Measurements from ENCODE around the gene TRPC3. TPM values are rescaled to one million over a fixed set of nuclear protein-coding genes. Genes with fewer than 3 reads are reported as not detected.
A peak's percentile ranks its signal among the peaks of the same experiment; 100 is the strongest.

Gene TRPC3
- 0.82 TPM in 2 replicates for total RNA-seq
- long read RNA-seq, partial matches to known transcripts: 1 of 2 reads
- long read RNA-seq, other reads (novel, unspliced or antisense): 1 of 2 reads

DNA sequence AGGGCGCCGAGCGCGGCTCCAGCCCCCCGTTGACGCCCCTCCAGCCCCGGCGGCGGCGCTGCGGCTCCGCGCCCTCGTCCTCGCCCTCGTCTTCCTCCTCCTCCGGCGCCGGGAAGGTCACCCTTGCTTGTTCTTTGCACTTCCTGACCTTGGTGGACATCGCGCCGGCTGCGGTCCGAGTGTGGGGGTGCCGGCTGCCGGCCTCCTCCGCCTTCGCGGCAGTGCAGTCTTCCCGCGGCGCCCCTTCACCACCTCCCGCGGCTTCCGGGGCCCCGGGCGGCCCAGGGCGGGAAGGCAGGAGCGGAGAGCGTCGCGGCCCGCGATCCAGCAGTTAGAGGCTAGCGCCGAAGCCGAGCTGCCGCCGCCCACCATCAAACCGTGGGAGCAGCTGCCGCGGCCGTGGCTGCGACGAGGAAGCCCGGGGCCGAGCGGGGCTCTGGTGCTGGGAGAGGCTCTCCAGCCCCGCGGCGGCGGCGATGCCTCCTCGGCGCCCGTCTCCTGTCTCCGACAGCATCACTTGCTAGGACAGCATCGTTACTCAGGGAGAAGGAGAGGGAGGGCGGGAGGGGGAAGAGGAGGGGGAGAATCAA lies at the start of gene TRPC3:
TSS of gene TRPC3 (minus strand) at position 540 of the 590 bp plus-strand sequence. CDS start at position 160, 380 bp downstream.
- H3K36me3 Mint-ChIP-seq (ENCODE audit: low read depth): no peaks in the 10 kb centered on the region
- H3K4me1 Mint-ChIP-seq: peaks cover 13% of the 10 kb centered on the region
- H3K27me3 Mint-ChIP-seq (ENCODE audit: low read depth): peaks cover 72% of the 10 kb centered on the region
- peak within 1 kb of the TSS; percentile 87 for H3K4me3 Mint-ChIP-seq
- H3K9me3 Mint-ChIP-seq: no peaks in the 10 kb centered on the region
- TF ChIP-seq, protein P1, sequence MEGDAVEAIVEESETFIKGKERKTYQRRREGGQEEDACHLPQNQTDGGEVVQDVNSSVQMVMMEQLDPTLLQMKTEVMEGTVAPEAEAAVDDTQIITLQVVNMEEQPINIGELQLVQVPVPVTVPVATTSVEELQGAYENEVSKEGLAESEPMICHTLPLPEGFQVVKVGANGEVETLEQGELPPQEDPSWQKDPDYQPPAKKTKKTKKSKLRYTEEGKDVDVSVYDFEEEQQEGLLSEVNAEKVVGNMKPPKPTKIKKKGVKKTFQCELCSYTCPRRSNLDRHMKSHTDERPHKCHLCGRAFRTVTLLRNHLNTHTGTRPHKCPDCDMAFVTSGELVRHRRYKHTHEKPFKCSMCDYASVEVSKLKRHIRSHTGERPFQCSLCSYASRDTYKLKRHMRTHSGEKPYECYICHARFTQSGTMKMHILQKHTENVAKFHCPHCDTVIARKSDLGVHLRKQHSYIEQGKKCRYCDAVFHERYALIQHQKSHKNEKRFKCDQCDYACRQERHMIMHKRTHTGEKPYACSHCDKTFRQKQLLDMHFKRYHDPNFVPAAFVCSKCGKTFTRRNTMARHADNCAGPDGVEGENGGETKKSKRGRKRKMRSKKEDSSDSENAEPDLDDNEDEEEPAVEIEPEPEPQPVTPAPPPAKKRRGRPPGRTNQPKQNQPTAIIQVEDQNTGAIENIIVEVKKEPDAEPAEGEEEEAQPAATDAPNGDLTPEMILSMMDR (conservative IDR thresholded peaks at IDR 0.05): no peak
- DNase-seq (ENCODE audit: low read depth, low spot score): peak; percentile 20
- H3K27ac Mint-ChIP-seq (ENCODE audit: unreplicated experiment): no peak within 1 kb of the TSS

DNA sequence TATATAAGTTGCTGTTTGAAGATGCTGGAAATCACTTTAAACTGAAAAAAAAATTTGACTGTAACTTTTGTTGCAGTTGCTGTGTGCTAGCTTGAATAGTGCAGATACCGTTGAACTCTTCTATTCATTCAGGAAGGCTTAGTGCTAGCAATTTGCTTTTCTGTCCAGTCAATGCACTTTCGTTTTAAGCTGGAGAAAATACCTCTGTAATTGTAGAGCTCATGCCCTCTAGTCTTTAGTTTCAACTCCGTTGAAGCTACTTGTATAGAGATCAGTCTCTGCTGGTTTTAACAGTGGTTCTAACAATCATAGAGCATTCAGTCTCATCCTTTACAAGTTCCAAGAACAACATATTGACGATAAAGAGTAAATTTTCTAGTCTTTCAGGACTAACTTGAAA lies 49.0 kb upstream of the TRPC3 start:
- no peak overlapping the region for H3K27ac Mint-ChIP-seq (ENCODE audit: unreplicated experiment)
- TF ChIP-seq, protein P1 (conservative IDR thresholded peaks at IDR 0.05): no peak
- H3K4me1 Mint-ChIP-seq: peaks cover 3% of the 10 kb centered on the region
- H3K9me3 Mint-ChIP-seq: peaks cover 3% of the 10 kb centered on the region
- H3K4me3 Mint-ChIP-seq: no peak overlapping the region
- DNase-seq (ENCODE audit: low read depth, low spot score): no peak
- H3K27me3 Mint-ChIP-seq (ENCODE audit: low read depth): peaks cover 3% of the 10 kb centered on the region
- no peaks in the 10 kb centered on the region for H3K36me3 Mint-ChIP-seq (ENCODE audit: low read depth)

DNA sequence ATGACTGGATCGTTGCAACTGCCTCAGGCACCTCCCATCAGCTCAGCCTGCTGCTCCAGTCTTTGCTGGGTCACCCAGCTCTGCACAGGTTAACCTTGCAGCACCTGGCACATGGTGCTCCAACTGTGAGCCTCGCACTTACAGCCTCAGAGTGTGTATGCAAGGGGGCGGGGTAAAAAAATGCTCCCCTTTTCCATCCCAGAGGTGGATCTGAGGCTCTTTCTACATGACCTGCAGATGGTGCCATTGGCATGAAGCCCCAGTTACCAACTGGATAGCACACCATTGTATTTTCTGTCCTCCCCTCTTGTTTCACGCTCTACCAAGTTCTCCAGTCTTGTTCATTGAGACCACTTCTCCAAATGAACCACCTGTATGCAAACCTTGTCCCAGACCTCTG lies 46.2 kb upstream of the TRPC3 start:
- Mint-ChIP-seq H3K9me3 (no peaks in the 10 kb centered on the region), H3K36me3 (ENCODE audit: low read depth) (no peaks in the 10 kb centered on the region), H3K27me3 (ENCODE audit: low read depth) (peaks cover 6% of the 10 kb centered on the region), H3K27ac (ENCODE audit: unreplicated experiment) (no peak overlapping the region), H3K4me3 (no peak overlapping the region), H3K4me1 (peaks cover 3% of the 10 kb centered on the region)
- TF ChIP-seq, protein P1 (conservative IDR thresholded peaks at IDR 0.05): no peak
- DNase-seq (ENCODE audit: low read depth, low spot score): no peak

DNA sequence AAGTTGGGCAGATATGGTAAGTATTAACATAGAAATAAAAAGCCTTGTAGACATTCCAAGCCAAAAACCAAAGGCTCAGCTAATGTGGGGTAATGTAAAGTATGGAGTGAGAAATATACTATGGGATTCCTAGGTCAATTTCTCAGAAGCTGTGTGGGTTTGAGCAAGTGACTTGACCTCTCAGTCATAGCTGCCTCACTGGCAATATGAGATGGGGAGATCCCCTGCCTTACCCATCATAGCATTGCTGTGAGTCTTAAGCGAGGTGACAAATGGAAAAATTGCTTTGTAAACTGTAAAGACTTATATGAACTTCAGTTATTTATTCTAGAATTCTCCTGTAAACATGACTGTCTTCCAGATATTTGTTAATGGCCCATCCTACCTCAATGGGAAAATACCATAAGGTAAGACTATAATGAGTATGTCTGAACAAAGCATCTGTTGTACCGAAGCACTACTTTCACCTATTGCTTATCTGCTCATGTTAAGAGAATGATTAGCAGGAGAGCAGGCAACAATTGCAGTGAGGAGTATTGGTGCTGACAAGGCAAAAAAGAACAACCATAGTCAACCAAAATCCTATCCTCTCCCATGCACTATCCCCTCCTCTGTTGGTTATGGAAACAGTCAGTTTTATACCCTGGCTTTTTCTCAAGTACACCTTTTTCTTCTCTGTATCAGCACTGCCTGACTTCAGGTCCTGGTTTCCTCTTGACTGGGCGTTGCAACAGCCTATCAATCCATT lies 44.1 kb upstream of the TRPC3 start:
- H3K4me3 Mint-ChIP-seq: no peak overlapping the region
- H3K4me1 Mint-ChIP-seq: peaks cover under 1% of the 10 kb centered on the region
- H3K36me3 Mint-ChIP-seq (ENCODE audit: low read depth): no peaks in the 10 kb centered on the region
- no peak overlapping the region for H3K27ac Mint-ChIP-seq (ENCODE audit: unreplicated experiment)
- no peak for DNase-seq (ENCODE audit: low read depth, low spot score)
- no peaks in the 10 kb centered on the region for H3K9me3 Mint-ChIP-seq
- peaks cover 6% of the 10 kb centered on the region for H3K27me3 Mint-ChIP-seq (ENCODE audit: low read depth)
- TF ChIP-seq, protein P1 (conservative IDR thresholded peaks at IDR 0.05): no peak

DNA sequence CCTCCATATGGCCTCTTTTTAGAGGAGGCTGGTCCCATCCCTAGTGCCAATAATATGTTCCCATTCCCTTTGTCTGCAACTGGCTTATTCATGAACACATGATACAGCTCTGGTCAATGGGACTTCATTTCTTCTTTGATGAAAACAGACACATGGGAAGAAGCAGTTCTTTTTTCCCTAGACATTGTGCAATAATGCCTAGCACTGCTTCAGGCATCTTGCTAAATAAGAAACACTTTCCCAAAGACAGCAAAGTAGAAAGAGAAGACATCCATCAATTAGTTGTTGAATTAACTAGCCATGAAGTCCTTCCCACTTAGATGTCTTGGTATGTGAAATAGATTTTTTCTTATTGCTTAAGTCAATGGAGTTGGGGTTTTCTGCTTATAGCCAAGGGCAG lies 40.1 kb upstream of the TRPC3 start:
- TF ChIP-seq, protein P1 (conservative IDR thresholded peaks at IDR 0.05): no peak
- no peaks in the 10 kb centered on the region for H3K4me1 Mint-ChIP-seq
- DNase-seq (ENCODE audit: low read depth, low spot score): no peak
- no peaks in the 10 kb centered on the region for H3K36me3 Mint-ChIP-seq (ENCODE audit: low read depth)
- no peak overlapping the region for H3K27ac Mint-ChIP-seq (ENCODE audit: unreplicated experiment)
- peaks cover 6% of the 10 kb centered on the region for H3K27me3 Mint-ChIP-seq (ENCODE audit: low read depth)
- no peak overlapping the region for H3K4me3 Mint-ChIP-seq
- H3K9me3 Mint-ChIP-seq: no peaks in the 10 kb centered on the region

Data from neural crest cell (in vitro differentiated cells).